IMR-90 (cell line): ENCODE results near the gene ITPKB. TPM values are rescaled to one million over a fixed set of nuclear protein-coding genes. Genes with fewer than 3 reads are reported as not detected.

Source experiments
- ATAC-seq: fragments of 200-7000 bp; cut with Tn5 transposase; 2 replicates; pipeline ENCODE4 v1.9.1; 2020; ENCODE audit warnings: low read depth, mild to moderate bottlenecking, moderate library complexity
- BruUV-seq: library from RNA; stranded (reverse); fragments of 400-500 nt; replicated peaks from 2 replicates; lab custom pipeline; 2021; lab: Mats Ljungman, UMichigan
- CTCF ChIA-PET: fragments of 300-600 bp; formaldehyde crosslinking; extraction: SDS; loops from one replicate; lab custom pipeline; 2021; ENCODE audit warnings: antibody characterized with exemption; lab: Yijun Ruan, JAX
- POLR2A ChIA-PET: fragments of 300-600 bp; sonication (Branson Sonifier 250); formaldehyde crosslinking; loops from one replicate; lab custom pipeline; 2022; ENCODE audit warnings: antibody characterized with exemption; ENCODE audit not compliant: unreplicated experiment; lab: Charles Lee
- DNase-seq: peaks from one replicate; pipeline ENCODE4 v3.0.0; 2013
- H2AFZ ChIP-seq: replicated peaks from 2 replicates; pipeline ENCODE3; 2013; ENCODE audit warnings: low read length, mild to moderate bottlenecking; ENCODE audit not compliant: poor library complexity
- H2AK5ac ChIP-seq: 2 replicates; pipeline ENCODE4 v1.6.1; 2013; ENCODE audit warnings: low read depth, low read length, inconsistent platforms
- H2AK9ac ChIP-seq: replicated peaks from 2 replicates; pipeline ENCODE3; 2013; ENCODE audit warnings: mild to moderate bottlenecking, low read depth, low read length, moderate library complexity; ENCODE audit not compliant: poor library complexity
- H2BK120ac ChIP-seq: 2 replicates; pipeline ENCODE4 v1.6.1; 2013; ENCODE audit warnings: low read depth, low read length, inconsistent platforms
- H2BK15ac ChIP-seq: 3 replicates; pipeline ENCODE4 v1.6.1; 2013; ENCODE audit warnings: low read depth, low read length, inconsistent platforms
- H2BK20ac ChIP-seq: 2 replicates; pipeline ENCODE4 v1.6.1; 2013; ENCODE audit warnings: low read depth, mild to moderate bottlenecking, inconsistent platforms, low read length, moderate library complexity
- H2BK5ac ChIP-seq: 2 replicates; pipeline ENCODE4 v1.6.1; 2013; ENCODE audit warnings: mild to moderate bottlenecking, low read depth, low read length, inconsistent platforms; ENCODE audit not compliant: poor library complexity, severe bottlenecking
- H3K14ac ChIP-seq: replicated peaks from 2 replicates; pipeline ENCODE4 v1.6.1; 2013; ENCODE audit warnings: low read depth, low read length, inconsistent platforms
- H3K18ac ChIP-seq: 2 replicates; pipeline ENCODE4 v1.6.1; 2013; ENCODE audit warnings: low read depth, low read length, control low read depth
- H3K23ac ChIP-seq: 2 replicates; pipeline ENCODE4 v1.6.1; 2013; ENCODE audit warnings: low read depth, low read length, inconsistent platforms
- H3K27ac ChIP-seq: 2 replicates; pipeline ENCODE4 v1.5.1; 2013; ENCODE audit warnings: mild to moderate bottlenecking, control low read depth, low read length; ENCODE audit not compliant: insufficient read depth
- H3K27me3 ChIP-seq: 2 replicates; pipeline ENCODE4 v1.6.1; 2013; ENCODE audit warnings: low read length; ENCODE audit not compliant: control insufficient read depth, insufficient read depth
- H3K36me3 ChIP-seq: 2 replicates; pipeline ENCODE4 v1.6.1; 2013; ENCODE audit warnings: low read length, mixed read lengths; ENCODE audit not compliant: control insufficient read depth, insufficient read depth
- H3K4ac ChIP-seq: 2 replicates; pipeline ENCODE4 v1.6.1; 2013; ENCODE audit warnings: low read depth, low read length, inconsistent platforms
- H3K4me1 ChIP-seq: 2 replicates; pipeline ENCODE4 v1.6.1; 2013; ENCODE audit warnings: low read length, mixed read lengths; ENCODE audit not compliant: control insufficient read depth, insufficient read depth
- H3K4me2 ChIP-seq: 2 replicates; pipeline ENCODE4 v1.6.1; 2013; ENCODE audit warnings: low read depth, mild to moderate bottlenecking, control low read depth, low read length, moderate library complexity
- H3K4me3 ChIP-seq: 2 replicates; pipeline ENCODE4 v1.5.1; 2013; ENCODE audit warnings: low read depth, mild to moderate bottlenecking, control low read depth, low read length, moderate library complexity; ENCODE audit not compliant: insufficient read depth
- H3K56ac ChIP-seq: 2 replicates; pipeline ENCODE4 v1.6.1; 2013; ENCODE audit warnings: low read length, inconsistent platforms; ENCODE audit not compliant: insufficient read depth; ENCODE audit errors: extremely low read depth
- H3K79me1 ChIP-seq, 2 experiments: 2 replicates each; pipeline ENCODE4 v1.6.1; 2013; ENCODE audit warnings: low read length in 2 of 2, inconsistent platforms in 1 of 2, low read depth in 1 of 2
- H3K9ac ChIP-seq: 2 replicates; pipeline ENCODE4 v1.6.1; 2013; ENCODE audit warnings: low read depth, low read length, control low read depth
- H3K9me1 ChIP-seq: 2 replicates; pipeline ENCODE4 v1.6.1; 2013; ENCODE audit warnings: low read length, inconsistent platforms; ENCODE audit not compliant: insufficient read depth
- H3K9me3 ChIP-seq: 2 replicates; pipeline ENCODE4 v1.6.1; 2013; ENCODE audit warnings: low read length; ENCODE audit not compliant: control insufficient read depth, insufficient read depth
- H4K20me1 ChIP-seq: 2 replicates; pipeline ENCODE4 v1.6.1; 2013; ENCODE audit warnings: low read length, inconsistent platforms; ENCODE audit not compliant: insufficient read depth
- H4K5ac ChIP-seq: 2 replicates; pipeline ENCODE4 v1.6.1; 2013; ENCODE audit warnings: mild to moderate bottlenecking, low read depth, low read length, control low read depth
- H4K8ac ChIP-seq, 2 experiments: 2 replicates each; pipeline ENCODE4 v1.6.1; 2013; ENCODE audit warnings: low read depth in 2 of 2, low read length in 2 of 2, control low read depth in 1 of 2, inconsistent platforms in 1 of 2
- H4K91ac ChIP-seq: 2 replicates; pipeline ENCODE4 v1.6.1; 2013; ENCODE audit warnings: low read depth, low read length, inconsistent platforms; ENCODE audit not compliant: insufficient read depth
- CEBPB ChIP-seq: IDR thresholded peaks from 2 replicates; pipeline ENCODE4 v1.6.1; 2012; ENCODE audit warnings: low read depth, low read length, improper control_type of control experiment
- FOS ChIP-seq: fragments of 150-350 bp; IDR thresholded peaks from 2 replicates; pipeline ENCODE4 v1.6.1; 2016; ENCODE audit warnings: low read depth, low read length
- MAFK ChIP-seq: IDR thresholded peaks from 2 replicates; pipeline ENCODE4 v1.6.1; 2012; ENCODE audit warnings: low read depth, low read length, improper control_type of control experiment
- MAZ ChIP-seq: IDR thresholded peaks from 2 replicates; pipeline ENCODE4 v1.6.1; 2012; ENCODE audit warnings: low read depth, mild to moderate bottlenecking, low read length, improper control_type of control experiment, moderate library complexity, borderline replicate concordance
- NFE2L2 ChIP-seq: fragments of 150-350 bp; IDR thresholded peaks from 2 replicates; pipeline ENCODE4 v1.6.1; 2016; ENCODE audit warnings: low read depth, mild to moderate bottlenecking, low read length
- POLR2A ChIP-seq: IDR thresholded peaks from 2 replicates; pipeline ENCODE4 v1.6.1; 2012; ENCODE audit warnings: mild to moderate bottlenecking, low read depth, low read length
- RAD21 ChIP-seq: IDR thresholded peaks from 2 replicates; pipeline ENCODE4 v1.6.1; 2012; ENCODE audit warnings: low read length, improper control_type of control experiment
- RCOR1 ChIP-seq: IDR thresholded peaks from 2 replicates; pipeline ENCODE4 v1.6.1; 2012; ENCODE audit warnings: mild to moderate bottlenecking, low read length, improper control_type of control experiment; ENCODE audit not compliant: insufficient replicate concordance
- SMC3 ChIP-seq: fragments of 150-350 bp; IDR thresholded peaks from 2 replicates; pipeline ENCODE4 v1.6.1; 2016; ENCODE audit warnings: low read depth, mild to moderate bottlenecking, antibody characterized with exemption, low read length, moderate library complexity
- USF2 ChIP-seq: fragments of 150-350 bp; IDR thresholded peaks from 2 replicates; pipeline ENCODE4 v1.6.1; 2017; ENCODE audit warnings: mild to moderate bottlenecking, antibody characterized with exemption, low read length, low read depth
- WGBS, 2 experiments: methylation state at CpG; one replicate each; pipeline versions ENCODE4 v1.1.5 to v1.1.7; 2013; ENCODE audit warnings: missing lambda C conversion rate in 2 of 2; ENCODE audit not compliant: insufficient read length in 1 of 2; ENCODE audit errors: extremely low coverage in 2 of 2; 5-methylcytosine and 5-hydroxymethylcytosine counted together
- dilution Hi-C: fragments of 300-500 bp; cut with HindIII; formaldehyde crosslinking; loops from one replicate; pipeline ENCODE4 v1.14.3; 2018; ENCODE audit warnings: low sequenced_read_pairs; ENCODE audit not compliant: unreplicated experiment
- in situ Hi-C: fragments of 300-500 bp; cut with MboI; formaldehyde crosslinking; loops from 3 replicates; pipeline ENCODE4 v1.14.3; 2019; ENCODE audit warnings: low sequenced_read_pairs, inconsistent platforms, mixed read lengths
- intact Hi-C: fragments of 100-400 bp; cut with micrococcal nuclease; formaldehyde crosslinking; loops from 2 replicates; pipeline ENCODE4 v1.10.0; 2022
- polyA plus RNA-seq, 3 experiments: library from polyadenylated mRNA; depleted of rRNA; stranded (reverse); fragments of >200 nt; gene quantifications; 2 replicates each; pipeline ENCODE4 v1.2.3, GENCODE V29; 2012; ENCODE audit warnings: low replicate concordance in 1 of 3
- total RNA-seq: library from RNA; depleted of rRNA; stranded (reverse); fragments of >200 nt; gene quantifications from 2 replicates; pipeline ENCODE4 v1.2.3, GENCODE V29; 2012
- TF ChIP-seq, protein P1 (sequence below): fragments of 150-350 bp; IDR thresholded peaks from 2 replicates; pipeline ENCODE4 v1.6.1; 2016; ENCODE audit warnings: low read depth, mild to moderate bottlenecking, low read length, moderate library complexity, borderline replicate concordance
- TF ChIP-seq, protein P2 (sequence below): conservative IDR thresholded peaks from 2 replicates; pipeline ENCODE4 v1.5.1; 2012; ENCODE audit warnings: mild to moderate bottlenecking, low read depth, low read length, improper control_type of control experiment

The ITPKB gene
- total and polyA plus RNA-seq, 2 of the 4 experiments (the other 2 are of a cell fraction), result 0.72 to 1.4 TPM

- POLR2A ChIA-PET, result no interaction called here
- H4K20me1 ChIP-seq, result no peaks in the 10 kb centered on the region
- H3K9me1 ChIP-seq, result no peaks in the 10 kb centered on the region
- no peak for TF ChIP-seq MAZ
- no peak for TF ChIP-seq NFE2L2
- TF ChIP-seq POLR2A, result no peak
- TF ChIP-seq RCOR1, result no peak
- TF ChIP-seq MAFK, result no peak
- TF ChIP-seq USF2, result no peak
- no peak for TF ChIP-seq FOS
- TF ChIP-seq, protein P1, sequence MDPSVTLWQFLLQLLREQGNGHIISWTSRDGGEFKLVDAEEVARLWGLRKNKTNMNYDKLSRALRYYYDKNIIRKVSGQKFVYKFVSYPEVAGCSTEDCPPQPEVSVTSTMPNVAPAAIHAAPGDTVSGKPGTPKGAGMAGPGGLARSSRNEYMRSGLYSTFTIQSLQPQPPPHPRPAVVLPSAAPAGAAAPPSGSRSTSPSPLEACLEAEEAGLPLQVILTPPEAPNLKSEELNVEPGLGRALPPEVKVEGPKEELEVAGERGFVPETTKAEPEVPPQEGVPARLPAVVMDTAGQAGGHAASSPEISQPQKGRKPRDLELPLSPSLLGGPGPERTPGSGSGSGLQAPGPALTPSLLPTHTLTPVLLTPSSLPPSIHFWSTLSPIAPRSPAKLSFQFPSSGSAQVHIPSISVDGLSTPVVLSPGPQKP, result no peak
- TF ChIP-seq RAD21, result no peak
- TF ChIP-seq, protein P2, sequence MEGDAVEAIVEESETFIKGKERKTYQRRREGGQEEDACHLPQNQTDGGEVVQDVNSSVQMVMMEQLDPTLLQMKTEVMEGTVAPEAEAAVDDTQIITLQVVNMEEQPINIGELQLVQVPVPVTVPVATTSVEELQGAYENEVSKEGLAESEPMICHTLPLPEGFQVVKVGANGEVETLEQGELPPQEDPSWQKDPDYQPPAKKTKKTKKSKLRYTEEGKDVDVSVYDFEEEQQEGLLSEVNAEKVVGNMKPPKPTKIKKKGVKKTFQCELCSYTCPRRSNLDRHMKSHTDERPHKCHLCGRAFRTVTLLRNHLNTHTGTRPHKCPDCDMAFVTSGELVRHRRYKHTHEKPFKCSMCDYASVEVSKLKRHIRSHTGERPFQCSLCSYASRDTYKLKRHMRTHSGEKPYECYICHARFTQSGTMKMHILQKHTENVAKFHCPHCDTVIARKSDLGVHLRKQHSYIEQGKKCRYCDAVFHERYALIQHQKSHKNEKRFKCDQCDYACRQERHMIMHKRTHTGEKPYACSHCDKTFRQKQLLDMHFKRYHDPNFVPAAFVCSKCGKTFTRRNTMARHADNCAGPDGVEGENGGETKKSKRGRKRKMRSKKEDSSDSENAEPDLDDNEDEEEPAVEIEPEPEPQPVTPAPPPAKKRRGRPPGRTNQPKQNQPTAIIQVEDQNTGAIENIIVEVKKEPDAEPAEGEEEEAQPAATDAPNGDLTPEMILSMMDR, result no peak
- no peak for TF ChIP-seq CEBPB
- no peak for TF ChIP-seq SMC3
- no peaks in the 10 kb centered on the region for H3K9me3 ChIP-seq
- H2BK120ac ChIP-seq, result no peak overlapping the region
- H2BK5ac ChIP-seq, result no peak overlapping the region
- WGBS, 2 experiments, result 92% methylated on average over 7 of the region's 16 CpGs; no CpG with 5 or more reads in 1 of the 2 experiments
- no TSS peak for BruUV-seq
- no peak overlapping the region for H3K27ac ChIP-seq
- no peak overlapping the region for H3K4me2 ChIP-seq
- no peaks in the 10 kb centered on the region for H3K79me1 ChIP-seq
- no peaks in the 10 kb centered on the region for H3K4me1 ChIP-seq
- no peak overlapping the region for H4K8ac ChIP-seq
- H3K14ac ChIP-seq, result no peak overlapping the region
- no peak overlapping the region for H2AK9ac ChIP-seq
- H3K18ac ChIP-seq, result no peak overlapping the region
- H2AFZ ChIP-seq, result no peak overlapping the region
- CTCF ChIA-PET, result no interaction called here
- no peak overlapping the region for H2BK20ac ChIP-seq
- dilution Hi-C loops, result no loop called here
- intact Hi-C loops, result no loop called here
- H4K91ac ChIP-seq, result no peak overlapping the region
- H2BK15ac ChIP-seq, result no peak overlapping the region
- no peak overlapping the region for H3K4ac ChIP-seq
- H3K23ac ChIP-seq, result no peak overlapping the region
- in situ Hi-C loops, result no loop called here
- peaks cover 12% of the 10 kb centered on the region; the same call in 1 of the 2 replicates for H3K27me3 ChIP-seq
- H3K9ac ChIP-seq, result no peak overlapping the region
- no peak overlapping the region for H3K4me3 ChIP-seq
- H4K5ac ChIP-seq, result no peak overlapping the region
- no peak overlapping the region for H2AK5ac ChIP-seq
- H3K56ac ChIP-seq, result no peak overlapping the region
- no peaks in the 10 kb centered on the region for H3K36me3 ChIP-seq
- DNase-seq, result no peak
- no peak for ATAC-seq
Measured at GRCh38 chr1:226596531-226597165, 142.4 kb downstream of the ITPKB start.
